GM12801 (cell line): ENCODE results near the gene CBX3.

Source experiments
- CTCF ChIP-seq: IDR thresholded peaks from one replicate; pipeline ENCODE4 v1.5.1; 2011; ENCODE audit warnings: control low read depth; ENCODE audit not compliant: insufficient read length; ENCODE audit errors: extremely low read depth

Gene CBX3

DNA sequence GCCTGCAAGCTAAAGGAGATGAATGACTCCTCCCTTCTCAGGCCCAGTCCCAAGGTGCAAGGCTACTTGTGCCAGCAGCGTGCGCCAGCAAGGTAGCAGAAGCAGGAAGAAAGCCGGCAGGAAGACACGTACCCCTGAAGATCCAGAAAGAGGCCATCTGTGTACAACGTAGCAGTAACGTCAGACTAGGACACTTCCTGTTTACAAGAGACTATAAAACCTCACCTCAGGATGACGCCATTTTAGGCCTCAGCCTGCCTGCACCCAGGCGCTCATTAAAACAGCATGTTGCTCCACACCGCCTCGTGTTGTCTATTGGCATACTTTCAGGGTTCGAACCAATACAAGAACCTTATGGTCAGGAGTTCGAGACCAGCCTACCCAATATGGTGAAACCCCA is 48.7 kb downstream of the CBX3 start:
- no peak for TF ChIP-seq CTCF
